ENCODE data around the gene PADI1.

Gene PADI1

GRCh38 chr1:17230106-17230505, 25.2 kb downstream of the PADI1 start:
- no peaks in the 10 kb centered on the region for H3K27me3 ChIP-seq (ENCODE audit: control insufficient read depth in 1 of 2, insufficient read depth in 2 of 2, low read length in 2 of 2)
- H3K9me3 ChIP-seq (ENCODE audit: control insufficient read depth in 1 of 2, low read length in 2 of 2): no peaks in the 10 kb centered on the region
- no peak overlapping the region for H3K4me3 ChIP-seq (ENCODE audit: low read depth in 1 of 2, low read length in 2 of 2)
- no peak overlapping the region for H3K9ac ChIP-seq (ENCODE audit: low read depth in 1 of 2, low read length in 2 of 2)
- H3K36me3 ChIP-seq (ENCODE audit: control insufficient read depth in 1 of 2, insufficient read depth in 2 of 2, low read length in 2 of 2): no peaks in the 10 kb centered on the region
- peaks cover 9 to 18% of the 10 kb centered on the region in 2 donors for H3K4me1 ChIP-seq (ENCODE audit: control insufficient read depth in 1 of 2, insufficient read depth in 2 of 2, low read length in 2 of 2)
- no peak overlapping the region for H3K27ac ChIP-seq (ENCODE audit: low read depth, low read length)

- Histone ChIP-seq H3K27ac (ENCODE audit: low read depth, low read length) (no peak overlapping the region), H3K9me3 (ENCODE audit: control insufficient read depth in 1 of 2, low read length in 2 of 2) (no peaks in the 10 kb centered on the region), H3K4me3 (ENCODE audit: low read depth in 1 of 2, low read length in 2 of 2) (no peak overlapping the region), H3K4me1 (ENCODE audit: control insufficient read depth in 1 of 2, insufficient read depth in 2 of 2, low read length in 2 of 2) (peaks cover 11 to 18% of the 10 kb centered on the region in 2 donors), H3K9ac (ENCODE audit: low read depth in 1 of 2, low read length in 2 of 2) (no peak overlapping the region), H3K27me3 (ENCODE audit: control insufficient read depth in 1 of 2, insufficient read depth in 2 of 2, low read length in 2 of 2) (no peaks in the 10 kb centered on the region), H3K36me3 (ENCODE audit: control insufficient read depth in 1 of 2, insufficient read depth in 2 of 2, low read length in 2 of 2) (no peaks in the 10 kb centered on the region)
Observed at GRCh38 chr1:17230671-17231310, 25.9 kb downstream of the PADI1 start.

GRCh38 chr1:17232759-17233661, 28.1 kb downstream of the PADI1 start:
- Histone ChIP-seq H3K27ac (ENCODE audit: low read depth, low read length) (no peak overlapping the region), H3K9me3 (ENCODE audit: control insufficient read depth in 1 of 2, low read length in 2 of 2) (no peaks in the 10 kb centered on the region), H3K9ac (ENCODE audit: low read depth in 1 of 2, low read length in 2 of 2) (no peak overlapping the region), H3K4me3 (ENCODE audit: low read depth in 1 of 2, low read length in 2 of 2) (no peak overlapping the region), H3K4me1 (ENCODE audit: control insufficient read depth in 1 of 2, insufficient read depth in 2 of 2, low read length in 2 of 2) (peaks cover 12 to 18% of the 10 kb centered on the region in 2 donors), H3K27me3 (ENCODE audit: control insufficient read depth in 1 of 2, insufficient read depth in 2 of 2, low read length in 2 of 2) (no peaks in the 10 kb centered on the region), H3K36me3 (ENCODE audit: control insufficient read depth in 1 of 2, insufficient read depth in 2 of 2, low read length in 2 of 2) (no peaks in the 10 kb centered on the region)

GRCh38 chr1:17233675-17234320, 28.9 kb downstream of the PADI1 start:
- H3K4me1 ChIP-seq (ENCODE audit: control insufficient read depth in 1 of 2, insufficient read depth in 2 of 2, low read length in 2 of 2): peaks cover 12 to 18% of the 10 kb centered on the region in 2 donors
- no peaks in the 10 kb centered on the region for H3K36me3 ChIP-seq (ENCODE audit: control insufficient read depth in 1 of 2, insufficient read depth in 2 of 2, low read length in 2 of 2)
- H3K4me3 ChIP-seq (ENCODE audit: low read depth in 1 of 2, low read length in 2 of 2): no peak overlapping the region
- no peaks in the 10 kb centered on the region for H3K9me3 ChIP-seq (ENCODE audit: control insufficient read depth in 1 of 2, low read length in 2 of 2)
- no peak overlapping the region for H3K9ac ChIP-seq (ENCODE audit: low read depth in 1 of 2, low read length in 2 of 2)
- H3K27ac ChIP-seq (ENCODE audit: low read depth, low read length): no peak overlapping the region
- H3K27me3 ChIP-seq (ENCODE audit: control insufficient read depth in 1 of 2, insufficient read depth in 2 of 2, low read length in 2 of 2): no peaks in the 10 kb centered on the region

- H3K4me1 ChIP-seq (ENCODE audit: control insufficient read depth in 1 of 2, insufficient read depth in 2 of 2, low read length in 2 of 2): peaks cover 12 to 15% of the 10 kb centered on the region in 2 donors
- no peak overlapping the region for H3K27ac ChIP-seq (ENCODE audit: low read depth, low read length)
- H3K9me3 ChIP-seq (ENCODE audit: control insufficient read depth in 1 of 2, low read length in 2 of 2): no peaks in the 10 kb centered on the region
- no peaks in the 10 kb centered on the region for H3K36me3 ChIP-seq (ENCODE audit: control insufficient read depth in 1 of 2, insufficient read depth in 2 of 2, low read length in 2 of 2)
- H3K4me3 ChIP-seq (ENCODE audit: low read depth in 1 of 2, low read length in 2 of 2): no peak overlapping the region
- no peaks in the 10 kb centered on the region for H3K27me3 ChIP-seq (ENCODE audit: control insufficient read depth in 1 of 2, insufficient read depth in 2 of 2, low read length in 2 of 2)
- H3K9ac ChIP-seq (ENCODE audit: low read depth in 1 of 2, low read length in 2 of 2): no peak overlapping the region
Observed at GRCh38 chr1:17234405-17234804, 29.5 kb downstream of the PADI1 start.

- Histone ChIP-seq H3K4me1 (ENCODE audit: control insufficient read depth in 1 of 2, insufficient read depth in 2 of 2, low read length in 2 of 2) (peaks cover 12% of the 10 kb centered on the region in 2 donors), H3K36me3 (ENCODE audit: control insufficient read depth in 1 of 2, insufficient read depth in 2 of 2, low read length in 2 of 2) (no peaks in the 10 kb centered on the region), H3K4me3 (ENCODE audit: low read depth in 1 of 2, low read length in 2 of 2) (no peak overlapping the region), H3K27me3 (ENCODE audit: control insufficient read depth in 1 of 2, insufficient read depth in 2 of 2, low read length in 2 of 2) (no peaks in the 10 kb centered on the region), H3K27ac (ENCODE audit: low read depth, low read length) (no peak overlapping the region), H3K9ac (ENCODE audit: low read depth in 1 of 2, low read length in 2 of 2) (no peak overlapping the region), H3K9me3 (ENCODE audit: control insufficient read depth in 1 of 2, low read length in 2 of 2) (no peaks in the 10 kb centered on the region)
Observed at GRCh38 chr1:17235135-17235885, 30.4 kb downstream of the PADI1 start.

GRCh38 chr1:17236779-17237560, 32.0 kb downstream of the PADI1 start:
- Histone ChIP-seq H3K4me3 (ENCODE audit: low read depth in 1 of 2, low read length in 2 of 2) (no peak overlapping the region), H3K9me3 (ENCODE audit: control insufficient read depth in 1 of 2, low read length in 2 of 2) (no peaks in the 10 kb centered on the region), H3K36me3 (ENCODE audit: control insufficient read depth in 1 of 2, insufficient read depth in 2 of 2, low read length in 2 of 2) (no peaks in the 10 kb centered on the region), H3K27me3 (ENCODE audit: control insufficient read depth in 1 of 2, insufficient read depth in 2 of 2, low read length in 2 of 2) (peaks cover 0 to 2% of the 10 kb centered on the region in 2 donors), H3K9ac (ENCODE audit: low read depth in 1 of 2, low read length in 2 of 2) (no peak overlapping the region), H3K27ac (ENCODE audit: low read depth, low read length) (no peak overlapping the region), H3K4me1 (ENCODE audit: control insufficient read depth in 1 of 2, insufficient read depth in 2 of 2, low read length in 2 of 2) (peaks cover 12% of the 10 kb centered on the region in 2 donors)

GRCh38 chr1:17237561-17237903, 32.6 kb downstream of the PADI1 start:
- H3K4me1 ChIP-seq (ENCODE audit: control insufficient read depth in 1 of 2, insufficient read depth in 2 of 2, low read length in 2 of 2): peaks cover 12% of the 10 kb centered on the region in 2 donors
- H3K9me3 ChIP-seq (ENCODE audit: control insufficient read depth in 1 of 2, low read length in 2 of 2): no peaks in the 10 kb centered on the region
- H3K27me3 ChIP-seq (ENCODE audit: control insufficient read depth in 1 of 2, insufficient read depth in 2 of 2, low read length in 2 of 2): peaks cover 0 to 8% of the 10 kb centered on the region in 2 donors
- no peak overlapping the region for H3K4me3 ChIP-seq (ENCODE audit: low read depth in 1 of 2, low read length in 2 of 2)
- no peak overlapping the region for H3K27ac ChIP-seq (ENCODE audit: low read depth, low read length)
- H3K9ac ChIP-seq (ENCODE audit: low read depth in 1 of 2, low read length in 2 of 2): no peak overlapping the region
- no peaks in the 10 kb centered on the region for H3K36me3 ChIP-seq (ENCODE audit: control insufficient read depth in 1 of 2, insufficient read depth in 2 of 2, low read length in 2 of 2)

GRCh38 chr1:17239420-17239819, 34.5 kb downstream of the PADI1 start:
- Histone ChIP-seq H3K4me3 (ENCODE audit: low read depth in 1 of 2, low read length in 2 of 2) (no peak overlapping the region), H3K9ac (ENCODE audit: low read depth in 1 of 2, low read length in 2 of 2) (no peak overlapping the region), H3K36me3 (ENCODE audit: control insufficient read depth in 1 of 2, insufficient read depth in 2 of 2, low read length in 2 of 2) (no peaks in the 10 kb centered on the region), H3K9me3 (ENCODE audit: control insufficient read depth in 1 of 2, low read length in 2 of 2) (no peaks in the 10 kb centered on the region), H3K27me3 (ENCODE audit: control insufficient read depth in 1 of 2, insufficient read depth in 2 of 2, low read length in 2 of 2) (peaks cover 0 to 9% of the 10 kb centered on the region in 2 donors), H3K4me1 (ENCODE audit: control insufficient read depth in 1 of 2, insufficient read depth in 2 of 2, low read length in 2 of 2) (peaks cover 0 to 3% of the 10 kb centered on the region in 2 donors), H3K27ac (ENCODE audit: low read depth, low read length) (no peak overlapping the region)

Measured in duodenal mucosa (tissue), 2 donors.